Ascending aorta (tissue), 2 donors: ENCODE measurements around the gene CIRBP. TPM values are rescaled to one million over a fixed set of nuclear protein-coding genes. Genes with fewer than 3 reads are reported as not detected.

ENCODE experiments used
- DNase-seq, 2 donors: peaks; one replicate each; pipeline ENCODE4 v3.0.0-alpha.2; 2019; ENCODE audit warnings: low spot score in 2 of 2
- H3K27ac ChIP-seq, 2 donors: fragments of 200-600 bp; sonication (generic); one replicate each; pipeline ENCODE4 v1.5.1; 2016 to 2017; ENCODE audit warnings: mild to moderate bottlenecking in 1 of 2
- H3K27me3 ChIP-seq: fragments of 200-600 bp; sonication (generic); one replicate; pipeline ENCODE4 v1.5.1; 2017
- H3K36me3 ChIP-seq, 2 donors: fragments of 200-600 bp; sonication (generic); one replicate each; pipeline ENCODE4 v1.5.1; 2016
- H3K4me1 ChIP-seq, 2 donors: fragments of 200-600 bp; sonication (generic); one replicate each; pipeline ENCODE4 v1.5.1; 2016 to 2017; ENCODE audit warnings: mild to moderate bottlenecking in 1 of 2
- H3K4me3 ChIP-seq, 2 donors: fragments of 200-600 bp; sonication (generic); one replicate each; pipeline ENCODE4 v1.5.1; 2016 to 2017; ENCODE audit warnings: mild to moderate bottlenecking in 1 of 2
- H3K9me3 ChIP-seq, 2 donors: fragments of 200-600 bp; sonication (generic); one replicate each; pipeline ENCODE4 v1.5.1; 2016
- intact Hi-C: fragments of 100-400 bp; cut with DNase I; formaldehyde crosslinking; loops from one replicate; pipeline ENCODE4 v1.15.1; 2023
- total RNA-seq: library from RNA; depleted of rRNA; stranded (reverse); fragments of >200 nt; gene quantifications from one replicate; pipeline ENCODE4 v1.1.0, GENCODE V29; 2016
- TF ChIP-seq, protein P1 (sequence below), 3 experiments: fragments of 200-600 bp in 2 of 3; fragments of 450-650 bp in 1 of 3; sonication (generic) in 2 of 3; IDR thresholded peaks; one replicate each; pipeline ENCODE4 v1.5.1; 2016 to 2019; ENCODE audit warnings: antibody characterized with exemption in 3 of 3, mild to moderate bottlenecking in 1 of 3, moderate library complexity in 1 of 3

Gene CIRBP
- 442 TPM for total RNA-seq

DNA sequence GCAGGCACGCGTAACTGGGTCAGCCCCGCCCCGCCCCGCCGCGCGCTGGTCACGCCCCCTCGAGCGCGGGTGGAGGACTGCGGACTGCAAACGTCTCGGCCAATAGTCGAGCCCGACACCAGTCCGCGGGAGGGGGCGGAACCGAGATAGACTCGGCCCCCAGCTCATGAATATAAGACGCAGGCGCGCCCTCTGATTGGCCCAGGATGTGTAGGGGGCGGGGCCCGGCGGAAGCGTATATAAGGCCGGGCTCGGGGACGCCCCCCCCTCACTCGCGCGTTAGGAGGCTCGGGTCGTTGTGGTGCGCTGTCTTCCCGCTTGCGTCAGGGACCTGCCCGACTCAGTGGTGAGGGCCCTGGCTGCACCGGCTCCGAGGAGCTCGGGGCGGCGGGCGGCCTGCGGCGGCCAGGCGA lies at the start of gene CIRBP:
Gene CIRBP, plus strand, starts transcription at position 268 of the 413 bp plus-strand sequence. CDS start 1,602 bp downstream, outside the sequence.
- H3K4me1 ChIP-seq, result peaks cover 34 to 71% of the 10 kb centered on the region in 2 donors
- H3K36me3 ChIP-seq, result peaks cover 33% of the 10 kb centered on the region in 2 donors
- peak within 1 kb of the TSS; percentile 94 to 95 for H3K27ac ChIP-seq
- peak; percentile 100 for DNase-seq
- intact Hi-C loops, result loop anchor here (1.0 to 2.0 kb wide), 3 partner anchors 20 to 242 kb away; partner anchors contain the start of genes CNN2 and GPX4
- TF ChIP-seq, protein P1, sequence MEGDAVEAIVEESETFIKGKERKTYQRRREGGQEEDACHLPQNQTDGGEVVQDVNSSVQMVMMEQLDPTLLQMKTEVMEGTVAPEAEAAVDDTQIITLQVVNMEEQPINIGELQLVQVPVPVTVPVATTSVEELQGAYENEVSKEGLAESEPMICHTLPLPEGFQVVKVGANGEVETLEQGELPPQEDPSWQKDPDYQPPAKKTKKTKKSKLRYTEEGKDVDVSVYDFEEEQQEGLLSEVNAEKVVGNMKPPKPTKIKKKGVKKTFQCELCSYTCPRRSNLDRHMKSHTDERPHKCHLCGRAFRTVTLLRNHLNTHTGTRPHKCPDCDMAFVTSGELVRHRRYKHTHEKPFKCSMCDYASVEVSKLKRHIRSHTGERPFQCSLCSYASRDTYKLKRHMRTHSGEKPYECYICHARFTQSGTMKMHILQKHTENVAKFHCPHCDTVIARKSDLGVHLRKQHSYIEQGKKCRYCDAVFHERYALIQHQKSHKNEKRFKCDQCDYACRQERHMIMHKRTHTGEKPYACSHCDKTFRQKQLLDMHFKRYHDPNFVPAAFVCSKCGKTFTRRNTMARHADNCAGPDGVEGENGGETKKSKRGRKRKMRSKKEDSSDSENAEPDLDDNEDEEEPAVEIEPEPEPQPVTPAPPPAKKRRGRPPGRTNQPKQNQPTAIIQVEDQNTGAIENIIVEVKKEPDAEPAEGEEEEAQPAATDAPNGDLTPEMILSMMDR (IDR thresholded peaks at IDR 0.05), result no peak
- no peaks in the 10 kb centered on the region for H3K27me3 ChIP-seq
- no peaks in the 10 kb centered on the region for H3K9me3 ChIP-seq
- H3K4me3 ChIP-seq, result peak within 1 kb of the TSS; percentile 71 to 88

DNA sequence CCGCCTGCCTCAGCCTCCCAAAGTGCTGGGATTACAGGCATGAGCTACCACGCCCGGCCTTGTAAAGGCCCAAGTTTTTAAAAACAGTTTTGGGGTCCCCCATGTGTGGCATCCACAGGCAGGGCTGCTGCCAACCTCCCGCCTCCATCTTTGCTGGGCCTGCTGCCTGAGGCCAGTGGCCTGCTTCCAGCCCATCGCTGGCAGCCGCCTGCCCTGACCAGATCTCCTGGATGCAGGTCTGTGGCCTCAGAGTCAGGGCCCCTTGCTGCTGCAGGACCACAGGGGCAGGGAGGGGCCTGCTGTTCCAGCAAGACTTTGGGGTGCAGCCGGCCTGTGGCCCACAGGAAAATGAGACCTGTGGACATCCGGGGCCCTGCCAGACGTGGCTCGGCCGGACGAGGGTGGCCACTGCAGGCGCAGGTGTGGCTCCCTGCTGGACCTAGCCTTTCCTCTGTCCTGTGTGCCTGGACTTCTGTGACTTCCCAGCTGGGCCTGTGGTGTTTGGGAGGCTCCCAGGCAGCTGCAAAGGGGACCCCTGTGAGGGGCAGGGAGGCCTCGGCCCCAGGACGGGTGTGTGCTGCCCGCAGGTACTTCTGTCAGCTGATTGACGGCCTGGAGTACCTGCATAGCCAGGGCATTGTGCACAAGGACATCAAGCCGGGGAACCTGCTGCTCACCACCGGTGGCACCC lies 49.2 kb upstream of the CIRBP start:
- H3K4me3 ChIP-seq, result no peak overlapping the region
- H3K9me3 ChIP-seq, result no peaks in the 10 kb centered on the region
- peaks cover 40 to 44% of the 10 kb centered on the region in 2 donors for H3K36me3 ChIP-seq
- peak overlapping the region; percentile 32 to 98 for H3K27ac ChIP-seq
- intact Hi-C loops, result loop anchor here (2.0 to 10.0 kb wide), 2 partner anchors 47 to 295 kb away; partner anchors contain the start of gene ARID3A
- no peaks in the 10 kb centered on the region for H3K27me3 ChIP-seq
- H3K4me1 ChIP-seq, result peaks cover 17 to 51% of the 10 kb centered on the region in 2 donors
- no peak for DNase-seq
- TF ChIP-seq, protein P1 (IDR thresholded peaks at IDR 0.05), result no peak

DNA sequence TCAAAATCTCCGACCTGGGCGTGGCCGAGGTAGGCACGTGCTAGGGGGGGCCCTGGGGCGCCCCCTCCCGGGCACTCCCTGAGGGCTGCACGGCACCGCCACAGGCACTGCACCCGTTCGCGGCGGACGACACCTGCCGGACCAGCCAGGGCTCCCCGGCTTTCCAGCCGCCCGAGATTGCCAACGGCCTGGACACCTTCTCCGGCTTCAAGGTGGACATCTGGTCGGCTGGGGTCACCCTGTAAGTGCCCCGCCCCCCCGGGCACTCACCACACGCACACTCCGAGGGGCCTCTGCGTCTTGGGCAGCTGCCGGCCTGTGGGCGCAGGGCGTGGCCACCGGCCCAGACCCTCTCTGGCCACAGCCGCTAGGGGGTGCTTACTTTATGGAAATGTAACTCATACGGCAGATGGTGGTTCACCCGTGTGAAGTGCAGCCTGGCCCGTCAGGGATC lies 48.6 kb upstream of the CIRBP start:
- TF ChIP-seq, protein P1 (IDR thresholded peaks at IDR 0.05), result no peak
- Histone ChIP-seq H3K36me3 (peaks cover 44 to 49% of the 10 kb centered on the region in 2 donors), H3K27me3 (no peaks in the 10 kb centered on the region), H3K9me3 (no peaks in the 10 kb centered on the region), H3K4me3 (no peak overlapping the region), H3K27ac (peak overlapping the region; percentile 12 to 32), H3K4me1 (peaks cover 14 to 45% of the 10 kb centered on the region in 2 donors)
- intact Hi-C loops, result loop anchor here (2.0 kb wide), 1 partner anchor 46 kb away; no protein-coding TSS in a partner anchor
- no peak for DNase-seq

DNA sequence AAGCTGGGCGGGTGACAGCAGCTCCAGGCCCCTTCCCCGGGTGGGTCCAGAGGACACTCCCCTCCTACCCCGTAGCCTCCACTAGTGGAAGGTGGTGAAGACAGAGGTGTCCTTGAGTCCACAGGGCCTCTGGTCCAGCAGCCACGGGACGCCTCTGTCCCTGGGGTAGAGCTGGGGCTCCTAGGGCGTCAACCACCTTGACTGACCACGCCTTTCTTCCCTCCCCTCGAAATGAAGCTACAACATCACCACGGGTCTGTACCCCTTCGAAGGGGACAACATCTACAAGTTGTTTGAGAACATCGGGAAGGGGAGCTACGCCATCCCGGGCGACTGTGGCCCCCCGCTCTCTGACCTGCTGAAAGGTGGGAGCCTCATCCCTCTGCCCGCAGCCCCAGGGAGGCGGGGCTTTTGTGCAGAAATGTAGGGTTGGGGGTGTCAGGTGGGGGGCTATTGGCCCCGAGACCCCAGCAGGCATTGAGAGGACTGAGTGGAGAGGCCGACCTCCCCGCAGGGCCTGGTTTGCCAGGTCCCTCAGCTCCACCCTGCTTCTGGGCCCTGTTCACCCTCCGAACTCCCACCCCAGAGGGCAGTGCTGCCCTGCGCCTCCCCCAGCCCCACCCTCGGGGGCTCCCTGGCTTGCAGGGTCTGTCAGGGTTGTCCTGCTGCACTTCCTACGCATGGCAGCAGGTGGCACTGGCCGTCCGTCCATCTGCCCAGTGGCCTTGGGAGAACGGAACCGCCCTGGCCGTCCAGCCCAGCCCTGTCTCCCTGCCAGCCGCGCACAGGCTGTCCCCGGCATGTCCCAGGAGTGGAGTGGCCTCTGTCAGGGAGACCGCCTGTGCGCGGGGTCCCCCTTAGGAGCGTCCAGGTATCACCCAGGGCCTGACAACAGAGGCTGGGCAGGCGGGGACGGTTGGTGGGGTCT lies 47.9 kb upstream of the CIRBP start:
- TF ChIP-seq, protein P1 (IDR thresholded peaks at IDR 0.05), result peak; percentile 63 to 80 (median 74)
- no peaks in the 10 kb centered on the region for H3K27me3 ChIP-seq
- no peak overlapping the region for H3K4me3 ChIP-seq
- H3K36me3 ChIP-seq, result peaks cover 48 to 57% of the 10 kb centered on the region in 2 donors
- H3K4me1 ChIP-seq, result peaks cover 7 to 38% of the 10 kb centered on the region in 2 donors
- peak in 1 of 2 donors; percentile 83 for DNase-seq
- intact Hi-C loops, result loop anchor here (1.0 to 2.0 kb wide), 2 partner anchors 19 to 46 kb away; no protein-coding TSS in a partner anchor
- H3K9me3 ChIP-seq, result no peaks in the 10 kb centered on the region
- peak overlapping the region; percentile 12 to 57 for H3K27ac ChIP-seq

DNA sequence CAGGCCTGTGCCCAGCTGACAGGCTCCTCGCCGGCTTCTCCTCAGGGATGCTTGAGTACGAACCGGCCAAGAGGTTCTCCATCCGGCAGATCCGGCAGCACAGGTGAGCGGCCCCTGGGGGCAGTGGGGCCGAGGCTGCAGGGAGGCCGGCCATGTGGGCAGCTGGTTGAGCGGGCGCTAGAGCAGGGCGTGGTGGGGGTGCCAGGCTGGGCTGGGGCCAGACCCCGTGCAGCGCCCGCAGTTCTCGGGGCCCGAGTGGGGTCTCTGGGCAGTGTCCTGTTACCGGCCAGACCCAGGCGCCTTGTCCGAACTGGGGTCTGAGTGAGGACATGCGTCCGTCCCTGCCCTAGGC lies 47.3 kb upstream of the CIRBP start:
- peaks cover 6 to 31% of the 10 kb centered on the region in 2 donors for H3K4me1 ChIP-seq
- H3K9me3 ChIP-seq, result no peaks in the 10 kb centered on the region
- peaks cover 54 to 63% of the 10 kb centered on the region in 2 donors for H3K36me3 ChIP-seq
- no peak overlapping the region for H3K4me3 ChIP-seq
- TF ChIP-seq, protein P1 (IDR thresholded peaks at IDR 0.05), result no peak
- no peaks in the 10 kb centered on the region for H3K27me3 ChIP-seq
- H3K27ac ChIP-seq, result peak overlapping the region; percentile 12 to 57
- intact Hi-C loops, result loop anchor here (1.0 to 2.0 kb wide), 2 partner anchors 18 to 45 kb away; no protein-coding TSS in a partner anchor
- DNase-seq, result no peak
